Osteoblast (primary cell): ENCODE measurements around the gene SLC17A7. TPM values are rescaled to one million over a fixed set of nuclear protein-coding genes. Genes with fewer than 3 reads are reported as not detected.

Source experiments
- DNase-seq: peaks from one replicate; pipeline ENCODE4 v3.0.0; 2011; ENCODE audit warnings: low spot score, mixed read lengths; ENCODE audit not compliant: insufficient read length; ENCODE audit errors: missing footprints
- H2AFZ ChIP-seq: 2 replicates; pipeline ENCODE4 v1.6.0; 2011; ENCODE audit warnings: mild to moderate bottlenecking, low read length
- H3K27ac ChIP-seq: 2 replicates; pipeline ENCODE4 v1.5.1; 2011; ENCODE audit warnings: mild to moderate bottlenecking, low read depth, low read length, moderate library complexity
- H3K27me3 ChIP-seq: 2 replicates; pipeline ENCODE4 v1.6.0; 2012; ENCODE audit warnings: mild to moderate bottlenecking, control low read depth, inconsistent platforms, low read length, moderate library complexity; ENCODE audit not compliant: insufficient read depth
- H3K36me3 ChIP-seq: 2 replicates; pipeline ENCODE4 v1.5.1; 2011; ENCODE audit warnings: mild to moderate bottlenecking, low read length, control low read depth, moderate library complexity; ENCODE audit not compliant: insufficient read depth
- H3K4me1 ChIP-seq: 2 replicates; pipeline ENCODE4 v1.5.1; 2011; ENCODE audit warnings: mild to moderate bottlenecking, low read length, control low read depth, moderate library complexity; ENCODE audit not compliant: insufficient read depth
- H3K4me2 ChIP-seq: 2 replicates; pipeline ENCODE4 v1.6.0; 2011; ENCODE audit warnings: mild to moderate bottlenecking, low read length; ENCODE audit not compliant: insufficient read depth
- H3K4me3 ChIP-seq: fragments of 200-600 bp; sonication (generic); 3 replicates; pipeline ENCODE4 v1.5.1; 2012; ENCODE audit warnings: mild to moderate bottlenecking, low read length, inconsistent platforms; ENCODE audit not compliant: insufficient read depth
- H3K79me2 ChIP-seq: 2 replicates; pipeline ENCODE4 v1.6.0; 2012; ENCODE audit warnings: mild to moderate bottlenecking, low read length, control low read depth, inconsistent platforms; ENCODE audit not compliant: insufficient read depth
- H3K9me3 ChIP-seq: 2 replicates; pipeline ENCODE4 v1.5.1; 2011; ENCODE audit warnings: low read depth, low read length, control low read depth
- H4K20me1 ChIP-seq: 2 replicates; pipeline ENCODE4 v1.6.0; 2012; ENCODE audit warnings: mild to moderate bottlenecking, low read length, control low read depth; ENCODE audit not compliant: insufficient read depth
- CTCF ChIP-seq: IDR thresholded peaks from 2 replicates; pipeline ENCODE4 v1.5.1; 2011; ENCODE audit warnings: mild to moderate bottlenecking, low read depth, low read length, moderate library complexity; ENCODE audit errors: extremely low read depth
- small RNA-seq: library from RNA; depleted of rRNA; stranded (forward); fragments of <200 nt; gene quantifications from one replicate; pipeline ENCODE3, GENCODE V24; 2012
- total RNA-seq: library from RNA; depleted of rRNA; stranded (reverse); fragments of >200 nt; gene quantifications from 2 replicates; pipeline ENCODE4 v1.2.3, GENCODE V29; 2012

The SLC17A7 gene
- total RNA-seq, 1 donor = under 0.01 TPM

DNA sequence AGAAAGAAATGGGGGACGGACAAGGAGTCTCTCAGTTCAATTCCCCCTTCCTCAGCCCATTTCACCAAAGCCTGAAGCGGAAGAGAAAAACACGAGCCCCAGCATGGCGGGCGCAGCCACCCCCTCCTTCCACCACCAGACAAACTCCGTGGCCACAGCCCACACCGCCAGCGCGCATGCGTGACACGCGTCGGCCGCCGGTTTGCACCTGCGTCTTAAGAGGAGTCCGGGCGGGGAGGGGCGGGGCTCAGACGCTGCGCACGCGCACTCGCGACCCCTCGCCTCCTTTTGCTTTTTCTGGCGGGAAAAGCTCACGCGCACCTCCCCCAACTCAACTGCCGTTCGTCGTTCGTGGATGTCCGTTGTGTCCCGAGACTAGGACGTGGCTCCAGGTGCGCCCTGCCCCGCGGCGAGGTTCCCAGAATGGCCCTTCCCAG lies 53.4 kb downstream of the SLC17A7 start, which contains the start of gene KASH5:
Gene KASH5, plus strand, starts transcription at position 314 of the 437 bp plus-strand sequence. CDS start 2,635 bp downstream, outside the sequence.
- no peaks in the 10 kb centered on the region for H4K20me1 ChIP-seq
- H3K4me1 ChIP-seq = no peaks in the 10 kb centered on the region
- no peak within 1 kb of the TSS for H3K4me2 ChIP-seq
- no peaks in the 10 kb centered on the region for H3K27me3 ChIP-seq
- no peak within 1 kb of the TSS for H3K4me3 ChIP-seq
- H2AFZ ChIP-seq = no peak within 1 kb of the TSS
- no peak within 1 kb of the TSS for H3K27ac ChIP-seq
- H3K79me2 ChIP-seq = no peaks in the 10 kb centered on the region
- H3K36me3 ChIP-seq = no peaks in the 10 kb centered on the region
- peak; percentile 68 for DNase-seq
- no peak for TF ChIP-seq CTCF
- H3K9me3 ChIP-seq = no peaks in the 10 kb centered on the region

GRCh38 chr19:49383599-49383998 lies 57.7 kb downstream of the SLC17A7 start:
- Histone ChIP-seq H3K27me3 (peaks cover 3% of the 10 kb centered on the region), H3K36me3 (no peaks in the 10 kb centered on the region), H3K4me2 (no peak overlapping the region), H3K4me1 (no peaks in the 10 kb centered on the region), H3K9me3 (peaks cover 3% of the 10 kb centered on the region), H3K4me3 (no peak overlapping the region), H3K79me2 (no peaks in the 10 kb centered on the region), H3K27ac (no peak overlapping the region), H2AFZ (no peak overlapping the region), H4K20me1 (no peaks in the 10 kb centered on the region)
- no peak for TF ChIP-seq CTCF
- no peak for DNase-seq

- TF ChIP-seq CTCF = no peak
- H4K20me1 ChIP-seq = no peaks in the 10 kb centered on the region
- H3K27ac ChIP-seq = no peak overlapping the region
- no peak overlapping the region for H2AFZ ChIP-seq
- H3K36me3 ChIP-seq = no peaks in the 10 kb centered on the region
- no peaks in the 10 kb centered on the region for H3K79me2 ChIP-seq
- no peaks in the 10 kb centered on the region for H3K4me1 ChIP-seq
- peaks cover 3% of the 10 kb centered on the region for H3K9me3 ChIP-seq
- DNase-seq = no peak
- peaks cover 3% of the 10 kb centered on the region for H3K27me3 ChIP-seq
- H3K4me3 ChIP-seq = no peak overlapping the region
- no peak overlapping the region for H3K4me2 ChIP-seq
Observed at GRCh38 chr19:49382639-49383038, 58.7 kb downstream of the SLC17A7 start.

DNA sequence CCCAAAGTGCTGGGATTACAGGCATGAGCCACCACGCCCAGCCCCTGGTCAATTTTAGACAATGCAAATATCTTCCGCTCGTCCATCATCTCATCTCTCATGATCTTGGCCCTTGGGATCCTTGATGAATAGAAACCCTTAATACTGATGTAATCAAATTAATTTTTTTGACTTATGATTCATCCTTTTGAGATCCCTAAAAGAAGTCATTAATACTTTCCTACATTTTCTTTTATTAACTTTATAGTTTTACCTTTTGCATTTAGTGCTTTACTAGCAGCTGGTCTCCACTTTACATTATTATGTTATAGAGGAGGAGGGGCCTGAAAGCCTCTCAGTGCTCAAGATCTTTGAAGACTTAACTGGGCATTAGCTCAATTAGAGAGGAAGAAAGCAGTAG lies 60.9 kb downstream of the SLC17A7 start:
- Histone ChIP-seq H3K4me1 (no peaks in the 10 kb centered on the region), H3K27me3 (peaks cover 3% of the 10 kb centered on the region), H4K20me1 (no peaks in the 10 kb centered on the region), H3K27ac (no peak overlapping the region), H3K36me3 (no peaks in the 10 kb centered on the region), H3K9me3 (peaks cover 3% of the 10 kb centered on the region), H2AFZ (no peak overlapping the region), H3K4me2 (no peak overlapping the region), H3K4me3 (no peak overlapping the region), H3K79me2 (no peaks in the 10 kb centered on the region)
- no peak for TF ChIP-seq CTCF
- no peak for DNase-seq

Small RNA genes within 50 kb of the gene (small RNA-seq; reads per million reads assigned to genes)
- gene SNORD32A (not detected), gene SNORD33 (not detected), gene SNORD34 (not detected), gene SNORD35A (not detected)

Other genes starting within 250 kb of the SLC17A7 start
- gene SLC6A16, start 116.3 kb downstream of the SLC17A7 start, total RNA-seq = 0.72 and 1.2 TPM in 2 replicates
- 0.36 TPM in 1 of 2 replicates, not detected in the other for gene CD37, start 106.1 kb downstream of the SLC17A7 start, total RNA-seq
- gene TEAD2, start 79.1 kb downstream of the SLC17A7 start, total RNA-seq = 40.1 and 41.3 TPM in 2 replicates
- 0.36 TPM in 1 of 2 replicates, not detected in the other for gene DKKL1, start 77.7 kb downstream of the SLC17A7 start, total RNA-seq
- not detected in 2 replicates for gene KASH5, start 53.3 kb downstream of the SLC17A7 start, total RNA-seq
- not detected in 2 replicates for gene PTH2, start 18.1 kb downstream of the SLC17A7 start, total RNA-seq
- gene GFY, start 16.1 kb downstream of the SLC17A7 start, total RNA-seq = not detected in 2 replicates
- gene PIH1D1, start 10.3 kb upstream of the SLC17A7 start, total RNA-seq = 79.3 and 80.7 TPM in 2 replicates
- gene ALDH16A1, start 11.7 kb upstream of the SLC17A7 start, total RNA-seq = 26.4 and 32.7 TPM in 2 replicates
- gene FLT3LG, start 32.7 kb upstream of the SLC17A7 start, total RNA-seq = 4.3 and 6.5 TPM in 2 replicates
- gene RPL13A, start 46.1 kb upstream of the SLC17A7 start, total RNA-seq = 2,082 and 2,185 TPM in 2 replicates
- 2,306 and 3,079 TPM in 2 replicates for gene RPS11, start 54.9 kb upstream of the SLC17A7 start, total RNA-seq
- 67.5 and 75.6 TPM in 2 replicates for gene FCGRT, start 71.1 kb upstream of the SLC17A7 start, total RNA-seq
- 346 and 377 TPM in 2 replicates for gene RCN3, start 86.5 kb upstream of the SLC17A7 start, total RNA-seq
- gene NOSIP, start 139.0 kb upstream of the SLC17A7 start, total RNA-seq = 57.5 and 68.0 TPM in 2 replicates
- gene PRRG2, start 139.8 kb upstream of the SLC17A7 start, total RNA-seq = under 0.01 and 0.29 TPM in 2 replicates
- gene PRR12, start 149.7 kb upstream of the SLC17A7 start, total RNA-seq = 2.2 and 2.9 TPM in 2 replicates
- gene RRAS, start 198.6 kb upstream of the SLC17A7 start, total RNA-seq = 23.9 and 31.8 TPM in 2 replicates
- 12.1 and 14.8 TPM in 2 replicates for gene SCAF1, start 200.7 kb upstream of the SLC17A7 start, total RNA-seq
- 48.5 and 54.2 TPM in 2 replicates for gene IRF3, start 224.3 kb upstream of the SLC17A7 start, total RNA-seq
- 4.4 and 5.1 TPM in 2 replicates for gene BCL2L12, start 224.4 kb upstream of the SLC17A7 start, total RNA-seq
- gene PRMT1, start 235.7 kb upstream of the SLC17A7 start, total RNA-seq = 199 and 208 TPM in 2 replicates
- under 0.01 and 0.29 TPM in 2 replicates for gene ADM5, start 248.1 kb upstream of the SLC17A7 start, total RNA-seq
- gene CPT1C, start 249.6 kb upstream of the SLC17A7 start, total RNA-seq = 10.9 and 17.0 TPM in 2 replicates